ENCODE data around the gene IRF2.

Gene IRF2

GRCh38 chr4:184428787-184429186 lies 45.6 kb downstream of the IRF2 start:
- DNase-seq: no peak

- DNase-seq: no peak
These were observed 46.7 kb downstream of the IRF2 start for GRCh38 chr4:184427687-184428086.

- DNase-seq: no peak
These were observed 47.3 kb downstream of the IRF2 start for GRCh38 chr4:184427093-184427492.

GRCh38 chr4:184424993-184425758 lies 49.2 kb downstream of the IRF2 start:
- DNase-seq: no peak

- no peak for DNase-seq
These were observed 50.1 kb downstream of the IRF2 start for GRCh38 chr4:184424279-184424678.

- no peak for DNase-seq
These were observed 51.2 kb downstream of the IRF2 start for GRCh38 chr4:184423003-184423686.

GRCh38 chr4:184422378-184422777 lies 52.0 kb downstream of the IRF2 start:
- no peak for DNase-seq

GRCh38 chr4:184421533-184422155 lies 52.7 kb downstream of the IRF2 start:
- no peak for DNase-seq

- no peak for DNase-seq
These were observed 53.4 kb downstream of the IRF2 start for GRCh38 chr4:184420881-184421416.

- no peak for DNase-seq
These were observed 53.9 kb downstream of the IRF2 start for GRCh38 chr4:184420402-184420801.

GRCh38 chr4:184419976-184420375 lies 54.4 kb downstream of the IRF2 start:
- no peak for DNase-seq

GRCh38 chr4:184417802-184418511 lies 56.4 kb downstream of the IRF2 start:
- DNase-seq: no peak

- peak in 5 of 6 experiments; percentile 9 to 49 (median 39) for DNase-seq
These were observed 57.2 kb downstream of the IRF2 start for GRCh38 chr4:184416913-184417734.

GRCh38 chr4:184415071-184415470 lies 59.3 kb downstream of the IRF2 start:
- no peak for DNase-seq

GRCh38 chr4:184413261-184414046 lies 60.9 kb downstream of the IRF2 start:
- DNase-seq: peak in 1 of 6 experiments; percentile 6

- no peak for DNase-seq
These were observed 63.6 kb downstream of the IRF2 start for GRCh38 chr4:184410748-184411147.

GRCh38 chr4:184409911-184410692 lies 64.2 kb downstream of the IRF2 start:
- DNase-seq: peak in 1 of 6 experiments; percentile 5

GRCh38 chr4:184409502-184409901 lies 64.8 kb downstream of the IRF2 start:
- DNase-seq: no peak

GRCh38 chr4:184408684-184409081 lies 65.7 kb downstream of the IRF2 start:
- no peak for DNase-seq

GRCh38 chr4:184408021-184408683 lies 66.2 kb downstream of the IRF2 start:
- DNase-seq: no peak

All from stimulated activated naive CD4-positive, alpha-beta T cell (primary cell).